Fibroblast of skin of right quadriceps (primary cell): Measurements from ENCODE around the gene ARSH.
"Not testable (repeated sequence)": the region's sequence is repeated elsewhere in the genome, so short reads cannot be mapped to it uniquely, and the experiment has no call there.

Experiments
- DNase-seq: peaks from one replicate; pipeline ENCODE4 v3.0.0-alpha.2; 2013

Gene ARSH

DNA sequence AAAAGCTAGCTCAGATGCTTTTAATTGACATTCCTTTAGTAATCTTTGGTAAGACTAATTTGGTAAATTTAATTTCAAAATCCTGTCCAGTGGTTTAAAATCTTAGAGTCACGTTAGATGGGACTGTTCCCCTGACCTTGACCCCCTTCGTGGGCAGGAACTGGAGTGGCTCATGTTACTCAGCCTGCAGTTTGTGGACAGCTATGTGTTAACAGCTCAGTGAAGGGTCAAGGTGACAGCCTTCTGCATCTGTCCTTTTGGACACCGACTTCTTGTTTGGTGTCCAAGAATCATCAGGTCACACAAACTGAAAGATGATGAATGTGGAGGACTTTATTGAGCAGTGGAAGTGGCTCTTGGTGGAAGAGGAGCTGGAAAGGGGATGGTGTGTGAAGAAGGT lies 37.9 kb downstream of the ARSH start:
- DNase-seq: no peak

DNA sequence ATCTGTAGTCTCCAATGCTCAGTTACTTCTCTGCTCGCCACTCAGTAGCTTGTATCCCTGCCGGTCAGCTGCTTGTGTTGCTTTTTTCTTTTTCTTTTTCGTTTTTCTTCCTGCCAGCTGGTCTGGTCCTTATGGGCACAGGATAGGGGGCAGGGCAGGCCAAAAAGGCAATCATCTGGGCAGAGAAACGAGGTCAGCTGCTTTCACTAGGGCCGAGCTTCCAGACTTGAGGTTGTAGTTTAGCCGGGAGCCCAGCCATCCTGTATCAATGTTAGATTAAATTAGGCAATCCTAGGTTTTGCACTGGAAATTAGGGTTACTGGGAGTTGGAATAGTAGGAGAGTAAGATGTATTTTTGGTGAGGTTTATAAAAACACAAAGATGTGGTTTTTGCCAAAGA lies 38.3 kb downstream of the ARSH start:
- no peak for DNase-seq

DNA sequence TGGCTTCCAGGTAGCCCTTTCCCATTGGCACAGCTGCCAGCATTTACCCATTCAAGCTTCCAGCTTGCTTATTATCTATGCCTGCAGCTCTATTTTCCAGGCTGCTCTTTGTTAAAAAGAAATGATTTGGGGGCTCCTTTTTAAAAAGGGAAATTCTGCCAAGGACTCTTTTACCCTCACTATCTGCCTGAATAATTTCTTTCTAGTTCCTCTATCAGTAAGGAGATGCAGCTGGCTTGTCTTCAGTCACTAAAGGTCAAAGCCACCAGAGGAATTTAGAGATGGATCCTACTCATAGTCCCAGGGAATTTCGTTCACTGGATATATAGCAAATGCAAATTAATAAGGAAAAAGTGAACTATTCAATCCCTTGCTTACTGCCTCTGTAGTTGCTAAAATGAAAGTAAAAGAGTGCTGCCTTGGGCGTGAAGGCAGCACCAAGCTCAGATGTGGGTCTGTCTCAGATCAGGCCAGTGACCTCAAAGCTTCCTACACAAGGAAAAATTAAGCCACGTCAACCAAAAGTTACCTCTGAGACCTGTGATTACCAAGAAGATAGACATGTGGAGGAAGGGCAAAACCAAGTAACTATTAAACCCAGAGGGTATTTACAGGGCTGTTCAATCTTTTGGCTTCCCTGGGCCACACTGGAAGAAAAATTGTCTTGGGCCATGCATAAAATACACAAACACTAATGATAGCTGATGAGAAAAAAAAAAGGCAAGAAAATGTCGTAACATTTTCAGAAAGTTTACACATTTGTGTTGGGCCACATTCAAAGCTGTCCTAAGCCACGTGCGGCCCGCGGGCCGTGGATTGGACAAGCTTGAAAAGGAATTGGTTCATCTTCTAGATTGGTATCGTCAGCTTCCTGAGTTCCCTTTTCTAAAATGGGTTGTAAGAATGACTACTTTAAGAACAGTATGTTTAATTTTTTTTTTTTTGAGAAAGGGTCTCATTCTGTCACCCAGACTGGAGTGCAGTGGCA lies 40.2 kb downstream of the ARSH start:
- no peak for DNase-seq

DNA sequence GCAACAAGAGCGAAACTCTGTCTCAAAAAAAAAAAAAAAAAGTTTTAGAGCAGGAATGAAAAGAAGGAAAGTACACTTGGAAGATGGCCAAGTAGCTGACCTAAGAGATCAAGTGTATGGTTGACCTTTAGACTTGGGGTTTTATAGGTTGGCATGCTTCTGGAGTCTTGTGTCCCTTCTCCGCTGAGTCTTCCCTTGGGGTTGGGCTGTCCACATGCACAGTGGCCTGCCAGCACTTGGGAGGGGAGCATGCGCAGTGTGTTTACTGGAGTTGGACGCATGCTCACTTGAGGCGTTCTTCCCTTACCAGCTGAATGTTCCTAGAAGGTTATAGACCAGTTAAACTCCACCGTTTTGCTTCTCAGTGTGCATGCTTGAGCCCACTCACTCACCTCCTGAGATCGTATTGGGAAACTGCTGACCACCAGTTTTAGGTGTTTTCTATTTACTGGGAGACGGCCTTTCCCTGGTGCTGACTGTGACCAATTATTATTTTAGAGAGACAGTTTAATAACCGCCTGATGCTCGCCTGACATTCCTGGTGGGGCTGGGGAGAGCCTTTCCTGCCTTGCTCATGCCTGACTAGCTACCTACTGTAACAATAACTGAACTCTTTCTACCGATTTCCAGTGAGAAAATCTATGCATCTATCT lies 44.3 kb downstream of the ARSH start:
- not testable (repeated sequence) for DNase-seq

DNA sequence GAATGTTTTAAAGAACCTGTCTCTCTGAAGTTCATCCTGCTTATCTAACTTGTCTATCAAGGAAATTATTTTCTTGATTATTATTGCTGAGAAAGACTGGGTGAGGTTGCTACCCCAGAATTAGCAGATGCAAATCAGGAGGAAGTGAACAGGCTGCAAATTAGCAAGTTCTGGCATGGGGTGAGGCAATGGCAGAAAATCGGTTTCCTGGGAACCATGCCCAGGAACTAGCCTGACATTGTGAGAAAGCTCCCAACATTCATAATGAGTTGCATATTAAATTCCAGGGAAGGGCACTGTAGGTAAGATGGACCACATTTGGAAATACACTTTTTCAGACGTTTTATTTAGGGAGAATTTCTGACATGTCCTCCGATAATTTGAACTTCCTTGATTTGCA lies 46.5 kb downstream of the ARSH start:
- no peak for DNase-seq

DNA sequence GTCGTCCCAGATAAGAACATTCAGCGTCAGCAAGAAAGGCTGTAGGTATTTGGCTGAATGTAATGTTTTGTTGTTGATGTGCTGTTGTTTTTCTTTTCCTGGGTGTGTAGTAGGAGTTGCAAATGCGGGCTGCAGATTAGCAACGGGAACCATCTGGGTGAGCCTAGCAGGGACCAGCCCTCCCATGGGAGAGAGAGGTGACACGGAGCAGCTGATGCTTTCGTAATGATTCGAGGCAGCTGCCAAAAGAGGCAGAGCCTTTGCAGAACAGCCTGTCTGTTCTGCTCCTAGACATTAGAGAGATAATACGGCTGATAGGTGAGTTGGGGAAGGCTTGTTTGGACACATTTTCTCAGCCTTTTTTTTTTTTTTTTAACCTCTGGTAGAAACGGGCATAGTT lies 60.2 kb downstream of the ARSH start:
- no peak for DNase-seq

DNA sequence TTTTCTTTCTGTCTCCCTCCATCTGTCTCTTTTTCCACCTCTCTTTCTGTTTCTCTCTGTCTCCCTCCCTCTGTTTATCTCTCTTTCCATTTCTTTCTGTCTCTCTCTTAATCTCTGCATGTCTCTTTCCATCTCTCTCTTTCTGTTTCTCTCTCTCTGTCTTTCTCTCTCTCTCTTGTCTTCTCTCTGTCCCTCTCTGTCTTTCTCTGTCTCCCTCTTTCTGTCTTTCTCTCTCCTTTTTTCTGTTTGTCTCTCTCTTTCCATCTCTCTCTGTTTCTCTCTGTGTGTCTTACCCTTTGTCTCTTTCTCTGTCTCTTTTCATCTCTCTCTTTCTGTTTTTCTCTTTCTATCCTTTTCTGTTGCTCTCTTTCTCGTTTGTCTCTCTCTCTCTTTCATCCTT lies 69.6 kb downstream of the ARSH start:
- DNase-seq: no peak

DNA sequence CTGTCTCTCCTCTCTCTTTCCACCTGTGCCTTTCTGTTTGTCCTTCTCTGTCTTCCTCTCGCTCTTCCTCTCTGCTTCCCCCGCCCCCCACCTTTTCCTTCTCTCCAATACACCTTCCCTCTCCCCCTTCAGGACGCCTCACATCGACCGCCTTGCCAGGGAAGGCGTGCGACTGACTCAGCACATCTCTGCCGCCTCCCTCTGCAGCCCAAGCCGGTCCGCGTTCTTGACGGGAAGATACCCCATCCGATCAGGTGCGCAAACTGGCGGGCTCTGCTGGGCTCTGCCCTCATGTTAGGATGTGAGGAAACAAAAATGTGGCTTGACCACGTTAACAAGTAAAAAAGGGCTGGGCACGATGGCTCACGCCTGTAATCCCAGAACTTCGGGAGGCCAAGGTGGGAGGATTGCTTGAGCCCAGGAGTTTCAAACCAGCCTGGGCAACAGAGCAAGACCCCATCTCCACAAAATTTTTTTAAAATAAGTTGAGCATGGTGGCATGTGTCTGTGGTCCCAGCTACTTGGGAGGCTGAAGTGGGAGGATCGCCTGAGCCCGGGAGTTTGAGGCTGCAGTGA lies 70.2 kb downstream of the ARSH start:
- DNase-seq: no peak
